ENCODE measurements around the gene TBX18. TPM values are rescaled to one million over a fixed set of nuclear protein-coding genes. Genes with fewer than 3 reads are reported as not detected.
A peak's percentile ranks its signal among the peaks of the same experiment; 100 is the strongest.

The TBX18 gene
- polyA plus RNA-seq, 1 experiment = 34.5 TPM

GRCh38 chr6:84779380-84779779, 15.0 kb upstream of the TBX18 start:
- Histone ChIP-seq H3K27me3 (ENCODE audit: control insufficient read depth, insufficient read depth, low read length) (no peaks in the 10 kb centered on the region), H3K36me3 (ENCODE audit: control insufficient read depth, insufficient read depth, low read length) (no peaks in the 10 kb centered on the region), H3K4me3 (ENCODE audit: low read depth, low read length) (no peak overlapping the region)
- ChIA-PET CTCF (interaction anchor here (0.8 to 2.5 kb wide), 4 partner anchors 14 to 184 kb away, joined by 3 to 7 read pairs (median 5); no protein-coding TSS in a partner anchor), POLR2A (no interaction called here)
- TF ChIP-seq CTCF (IDR thresholded peaks at IDR 0.05; ENCODE audit: insufficient read depth, low read depth, low read length) = peak; percentile 22; the same call in 1 of the 2 replicates
- no peak for DNase-seq (ENCODE audit: low read depth)

GRCh38 chr6:84777888-84778287, 13.5 kb upstream of the TBX18 start:
- H3K4me3 ChIP-seq (ENCODE audit: low read depth, low read length) = no peak overlapping the region
- peak; percentile 64 for DNase-seq (ENCODE audit: low read depth)
- POLR2A ChIA-PET = interaction anchor here (0.5 to 0.6 kb wide), 2 partner anchors 15 to 554 kb away, joined by 4 read pairs; no protein-coding TSS in a partner anchor
- CTCF ChIA-PET = interaction anchor here (1.1 to 2.5 kb wide), 4 partner anchors 10 to 356 kb away, joined by 3 to 7 read pairs (median 6); no protein-coding TSS in a partner anchor
- no peak for TF ChIP-seq CTCF (IDR thresholded peaks at IDR 0.05; ENCODE audit: insufficient read depth, low read depth, low read length)
- no peaks in the 10 kb centered on the region for H3K36me3 ChIP-seq (ENCODE audit: control insufficient read depth, insufficient read depth, low read length)
- H3K27me3 ChIP-seq (ENCODE audit: control insufficient read depth, insufficient read depth, low read length) = peaks cover under 1% of the 10 kb centered on the region; the same call in 1 of the 2 replicates

GRCh38 chr6:84776392-84776791, 12.0 kb upstream of the TBX18 start:
- Histone ChIP-seq H3K36me3 (ENCODE audit: control insufficient read depth, insufficient read depth, low read length) (no peaks in the 10 kb centered on the region), H3K4me3 (ENCODE audit: low read depth, low read length) (no peak overlapping the region), H3K27me3 (ENCODE audit: control insufficient read depth, insufficient read depth, low read length) (peaks cover 4% of the 10 kb centered on the region; the same call in 1 of the 2 replicates)
- CTCF ChIA-PET = interaction anchor here (0.9 to 1.6 kb wide), 2 partner anchors 14 to 354 kb away, joined by 3 to 5 read pairs; no protein-coding TSS in a partner anchor
- POLR2A ChIA-PET = no interaction called here
- no peak for DNase-seq (ENCODE audit: low read depth)
- TF ChIP-seq CTCF (IDR thresholded peaks at IDR 0.05; ENCODE audit: insufficient read depth, low read depth, low read length) = no peak

- ChIA-PET POLR2A (no interaction called here), CTCF (interaction anchor here (1.0 to 1.3 kb wide), 3 partner anchors 14 to 548 kb away, joined by 3 read pairs; partner anchors contain the start of gene CEP162)
- no peak for TF ChIP-seq CTCF (IDR thresholded peaks at IDR 0.05; ENCODE audit: insufficient read depth, low read depth, low read length)
- no peak for DNase-seq (ENCODE audit: low read depth)
- Histone ChIP-seq H3K27me3 (ENCODE audit: control insufficient read depth, insufficient read depth, low read length) (peaks cover 4% of the 10 kb centered on the region; the same call in 1 of the 2 replicates), H3K4me3 (ENCODE audit: low read depth, low read length) (no peak overlapping the region), H3K36me3 (ENCODE audit: control insufficient read depth, insufficient read depth, low read length) (no peaks in the 10 kb centered on the region)
Observed at GRCh38 chr6:84775751-84776150, 11.4 kb upstream of the TBX18 start.

GRCh38 chr6:84774985-84775284, 10.5 kb upstream of the TBX18 start:
- TF ChIP-seq CTCF (IDR thresholded peaks at IDR 0.05; ENCODE audit: insufficient read depth, low read depth, low read length) = no peak
- CTCF ChIA-PET = interaction anchor here (0.6 to 2.5 kb wide), 9 partner anchors 12 to 968 kb away, joined by 3 to 9 read pairs (median 3); partner anchors contain the start of gene CEP162
- POLR2A ChIA-PET = interaction anchor here (0.6 kb wide), 1 partner anchor 266 kb away, joined by 3 read pairs; no protein-coding TSS in a partner anchor
- Histone ChIP-seq H3K4me3 (ENCODE audit: low read depth, low read length) (no peak overlapping the region), H3K36me3 (ENCODE audit: control insufficient read depth, insufficient read depth, low read length) (no peaks in the 10 kb centered on the region), H3K27me3 (ENCODE audit: control insufficient read depth, insufficient read depth, low read length) (peaks cover 4% of the 10 kb centered on the region; the same call in 1 of the 2 replicates)
- no peak for DNase-seq (ENCODE audit: low read depth)

Measured in BJ (cell line).